Left colon (tissue), 2 donors: Measurements from ENCODE around the gene UGT1A7. TPM values are rescaled to one million over a fixed set of nuclear protein-coding genes. Genes with fewer than 3 reads are reported as not detected.

ENCODE experiments used
- ATAC-seq: fragments of 200-7000 bp; cut with Tn5 transposase; one replicate; pipeline ENCODE4 v1.9.1; 2020; ENCODE audit warnings: mild to moderate bottlenecking, moderate library complexity
- DNase-seq, 2 donors: peaks; one replicate each; pipeline ENCODE4 v3.0.0-alpha.2; 2020
- intact Hi-C, 2 donors: fragments of 100-400 bp; cut with DNase I in 1 of 2; cut with micrococcal nuclease in 1 of 2; formaldehyde crosslinking; loops; one replicate each; pipeline versions ENCODE4 v1.11.2 to v1.14.0; 2022; cut with DNase I, micrococcal nuclease
- total RNA-seq, 2 donors: library from RNA; stranded (reverse); fragmentation: NEBNext Ultra II Directional; extraction: Animal tissue kit (Norgen Biotek cat#: 25700); gene quantifications; one replicate each; pipeline ENCODE4 v1.2.1, GENCODE V29; 2021
- donor health status: DM: no; HTN: no; CAD: no.
- donor health status: DM: yes; HTN: yes; CAD: no.

UGT1A7 gene
- total RNA-seq, 2 donors from 2014 or later, result 5.6 to 6.8 TPM

DNA sequence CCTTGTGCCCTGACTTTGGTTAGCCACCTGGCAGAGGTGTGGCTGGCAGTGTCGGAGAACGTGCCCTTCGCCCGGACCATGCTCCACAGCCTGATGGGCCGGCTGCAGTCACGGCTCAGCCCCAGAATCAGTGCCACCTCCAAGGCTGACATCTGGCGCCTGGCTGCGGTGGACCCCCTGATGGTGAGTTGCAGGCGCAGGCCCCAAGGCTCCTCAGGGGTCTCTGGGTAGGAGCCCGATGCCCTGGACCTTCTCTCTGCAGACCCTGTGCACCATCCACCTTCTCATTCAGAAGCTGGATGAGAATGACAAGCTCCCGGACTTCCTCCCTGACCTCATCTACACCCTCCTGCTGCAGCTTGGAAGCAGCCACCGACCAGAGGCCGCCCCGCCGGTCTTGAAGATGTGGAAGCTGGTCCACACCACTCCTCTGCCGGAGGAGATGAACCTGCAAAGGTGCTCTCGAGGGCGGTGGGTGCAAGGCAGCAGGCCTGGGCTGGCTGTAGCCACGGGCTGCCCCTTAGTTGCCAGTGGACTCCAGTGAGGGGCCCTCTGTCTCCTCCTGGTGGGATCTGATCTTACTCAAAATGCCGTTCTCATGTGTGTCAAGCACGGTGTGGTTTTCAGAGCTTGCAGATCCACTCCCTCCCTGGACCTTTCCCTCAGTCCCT lies 140.5 kb downstream of the UGT1A7 start:
- no peak for ATAC-seq
- intact Hi-C loops, result no loop called here
- no peak for DNase-seq

Other genes with a start within 250 kb of the UGT1A7 start
- gene USP40, start 115.1 kb upstream of the UGT1A7 start, total RNA-seq, result 10 to 100 TPM; 26.4 to 27.9 TPM
- gene UGT1A8, start 64.3 kb upstream of the UGT1A7 start, total RNA-seq, result 10 to 100 TPM; 19.3 to 25.1 TPM
- 100 to 1,000 TPM in 1 of 2 donors, 10 to 100 TPM in 1; 84.8 to 112 TPM for gene UGT1A10, start 45.5 kb upstream of the UGT1A7 start, total RNA-seq
- gene UGT1A9, start 10.0 kb upstream of the UGT1A7 start, total RNA-seq, result 1 to 10 TPM; 4.1 to 5.2 TPM
- gene UGT1A6, start 11.0 kb downstream of the UGT1A7 start, total RNA-seq, result 10 to 100 TPM in 1 of 2 donors, 1 to 10 TPM in 1; 6.4 to 10.2 TPM
- gene UGT1A5, start 31.0 kb downstream of the UGT1A7 start, total RNA-seq, result 1 to 10 TPM; 2.1 to 3.7 TPM
- gene UGT1A4, start 36.8 kb downstream of the UGT1A7 start, total RNA-seq, result 1 to 10 TPM; 2.2 to 4.0 TPM
- 1 to 10 TPM; 2.0 to 3.0 TPM for gene UGT1A3, start 47.1 kb downstream of the UGT1A7 start, total RNA-seq
- gene UGT1A1, start 78.4 kb downstream of the UGT1A7 start, total RNA-seq, result 10 to 100 TPM in 1 of 2 donors, 1 to 10 TPM in 1; 4.0 to 13.6 TPM
- gene MROH2A, start 96.4 kb downstream of the UGT1A7 start, total RNA-seq, result under 1 TPM in 1 of 2 donors, not detected in 1; 0.24 TPM
- 1 to 10 TPM; 1.7 to 6.3 TPM for gene HJURP, start 172.6 kb downstream of the UGT1A7 start, total RNA-seq
- gene TRPM8, start 235.5 kb downstream of the UGT1A7 start, total RNA-seq, result not detected